GM23248 (cell line): ENCODE measurements around the gene TPCN2. TPM values are rescaled to one million over a fixed set of nuclear protein-coding genes. Genes with fewer than 3 reads are reported as not detected.

Experiments used
- DNase-seq: peaks from one replicate; pipeline ENCODE4 v3.0.0-alpha.2; 2015
- H2AFZ ChIP-seq: fragments of 200-600 bp; sonication (generic); 2 replicates; pipeline ENCODE4 v1.6.1; 2016; ENCODE audit warnings: antibody characterized with exemption
- H3F3A ChIP-seq: fragments of 200-600 bp; sonication (generic); 2 replicates; pipeline ENCODE4 v1.6.1; 2016; ENCODE audit warnings: mild to moderate bottlenecking, antibody characterized with exemption, mixed run types; ENCODE audit not compliant: insufficient read depth
- H3K27ac ChIP-seq: fragments of 200-600 bp; sonication (generic); 2 replicates; pipeline ENCODE4 v1.5.1; 2016; ENCODE audit warnings: mild to moderate bottlenecking
- H3K27me3 ChIP-seq: fragments of 200-600 bp; sonication (generic); replicated peaks from 2 replicates; pipeline ENCODE4 v1.6.1; 2016; ENCODE audit warnings: mild to moderate bottlenecking; ENCODE audit not compliant: insufficient read depth
- H3K36me3 ChIP-seq: fragments of 200-600 bp; sonication (generic); 2 replicates; pipeline ENCODE4 v1.6.1; 2016; ENCODE audit warnings: low read depth, mild to moderate bottlenecking
- H3K4me1 ChIP-seq: fragments of 200-600 bp; sonication (generic); 2 replicates; pipeline ENCODE4 v1.6.1; 2016; ENCODE audit warnings: mild to moderate bottlenecking; ENCODE audit not compliant: insufficient read depth
- H3K4me2 ChIP-seq: fragments of 200-600 bp; sonication (generic); one replicate; pipeline ENCODE4 v1.6.1; 2016; ENCODE audit warnings: mild to moderate bottlenecking; ENCODE audit not compliant: unreplicated experiment
- H3K4me3 ChIP-seq: fragments of 200-600 bp; sonication (generic); 2 replicates; pipeline ENCODE4 v1.5.1; 2016; ENCODE audit warnings: mild to moderate bottlenecking
- H3K79me2 ChIP-seq: fragments of 200-600 bp; sonication (generic); 2 replicates; pipeline ENCODE4 v1.6.1; 2016; ENCODE audit warnings: mild to moderate bottlenecking; ENCODE audit not compliant: insufficient read depth
- H3K9ac ChIP-seq: fragments of 200-600 bp; sonication (generic); 2 replicates; pipeline ENCODE4 v1.6.1; 2016; ENCODE audit warnings: mild to moderate bottlenecking
- H3K9me2 ChIP-seq: fragments of 200-600 bp; sonication (generic); 2 replicates; pipeline ENCODE4 v1.6.1; 2016; ENCODE audit warnings: mixed run types, mild to moderate bottlenecking, moderate library complexity; ENCODE audit not compliant: insufficient read depth
- H3K9me3 ChIP-seq: fragments of 200-600 bp; sonication (generic); one replicate; pipeline ENCODE4 v1.6.1; 2017; ENCODE audit warnings: low read depth
- H4K20me1 ChIP-seq: fragments of 200-600 bp; sonication (generic); 2 replicates; pipeline ENCODE4 v1.6.0; 2016; ENCODE audit not compliant: insufficient read depth
- EZH2 ChIP-seq: fragments of 200-600 bp; sonication (generic); IDR thresholded peaks from 2 replicates; pipeline ENCODE4 v1.6.1; 2018; ENCODE audit warnings: antibody characterized with exemption, mild to moderate bottlenecking; ENCODE audit not compliant: insufficient read depth, poor library complexity, severe bottlenecking
- EZH2phosphoT487 ChIP-seq: fragments of 200-600 bp; sonication (generic); IDR thresholded peaks from 2 replicates; pipeline ENCODE4 v1.6.1; 2018; ENCODE audit warnings: antibody characterized with exemption, moderate library complexity, mild to moderate bottlenecking, low read depth; ENCODE audit not compliant: insufficient read depth
- WGBS, 2 experiments: methylation state at CpG; one replicate each; pipeline ENCODE4 v1.1.6; 2015 to 2017; ENCODE audit warnings: low lambda C conversion rate in 2 of 2, low coverage in 1 of 2; ENCODE audit errors: missing lambda C conversion rate in 2 of 2; 5-methylcytosine and 5-hydroxymethylcytosine counted together
- in situ Hi-C: fragments of 300-500 bp; cut with MboI; formaldehyde crosslinking; loops from 2 replicates; pipeline ENCODE4 v1.15.0; 2020
- polyA plus RNA-seq: library from polyadenylated mRNA; unstranded; fragments of >200 nt; fragmentation: Nextera tagmentation; extraction: Ambion mirVana; gene quantifications from 2 replicates; pipeline ENCODE4 v1.2.1, GENCODE V29; 2016
- total RNA-seq: library from RNA; depleted of rRNA; stranded (reverse); fragments of >200 nt; shearing (Covaris generic); gene quantifications from 2 replicates; pipeline ENCODE4 v1.2.3, GENCODE V29; 2014

The TPCN2 gene
- total and polyA plus RNA-seq, 2 experiments from 2014 or later = 7.1 to 8.5 TPM

DNA sequence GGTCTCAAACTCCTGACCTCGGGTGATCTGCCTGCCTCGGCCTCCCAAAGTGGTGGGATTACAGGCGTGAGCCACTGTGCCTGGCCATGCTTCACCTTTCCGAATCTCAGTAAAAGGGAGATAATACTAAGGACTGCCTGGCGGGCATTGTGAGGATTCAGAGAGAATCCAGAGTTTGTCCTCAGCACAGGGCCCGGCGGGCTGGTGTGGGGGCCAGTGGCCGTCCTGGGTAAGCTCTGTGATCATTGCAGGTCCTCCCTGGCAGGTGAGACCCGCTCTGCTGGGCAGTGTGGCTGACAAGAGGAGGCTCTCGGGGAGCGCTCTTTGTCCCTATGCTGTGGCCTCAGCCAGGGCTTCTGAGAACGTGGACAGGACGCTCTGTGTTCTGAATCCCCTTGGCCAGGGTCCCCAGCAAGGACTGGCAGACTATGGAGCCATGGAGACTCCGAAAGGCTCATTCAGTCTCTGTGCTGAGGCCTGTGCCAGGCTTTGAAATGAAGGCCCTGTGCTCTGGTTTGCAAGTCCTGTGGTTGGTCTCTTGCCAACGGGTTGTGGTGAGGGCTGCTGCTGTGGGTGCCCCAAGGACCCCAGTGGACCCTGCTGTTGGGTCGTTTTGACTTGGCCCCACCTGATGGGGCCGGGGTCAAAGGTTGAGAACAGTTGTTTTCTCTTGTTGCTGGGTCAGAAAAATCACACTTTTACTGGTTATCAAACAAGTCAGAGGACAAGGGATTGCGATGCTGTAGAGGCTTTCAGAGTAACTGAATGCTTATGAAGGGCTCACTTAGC, 2.1 kb downstream of the TPCN2 start:
- Histone ChIP-seq H3K36me3 (no peaks in the 10 kb centered on the region), H3F3A (no peaks in the 10 kb centered on the region), H3K79me2 (peaks cover 63% of the 10 kb centered on the region), H3K4me1 (peaks cover 10% of the 10 kb centered on the region), H3K4me3 (no peak overlapping the region), H3K9me3 (no peaks in the 10 kb centered on the region), H3K27me3 (no peaks in the 10 kb centered on the region), H3K27ac (no peak overlapping the region), H3K9ac (no peak overlapping the region), H3K4me2 (no peak overlapping the region), H2AFZ (no peak overlapping the region), H3K9me2 (no peaks in the 10 kb centered on the region), H4K20me1 (no peaks in the 10 kb centered on the region)
- 79 to 80% methylated on average over 18 of the region's 18 CpGs for WGBS, 2 experiments
- TF ChIP-seq EZH2phosphoT487 (no peak), EZH2 (no peak)
- no peak for DNase-seq
- in situ Hi-C loops = no loop called here

GRCh38 chr11:69051381-69052342, 2.9 kb downstream of the TPCN2 start:
- Histone ChIP-seq H3K4me2 (no peak overlapping the region), H3F3A (no peaks in the 10 kb centered on the region), H3K9me3 (no peaks in the 10 kb centered on the region), H3K4me3 (no peak overlapping the region), H3K9me2 (no peaks in the 10 kb centered on the region), H3K27ac (no peak overlapping the region), H3K27me3 (no peaks in the 10 kb centered on the region), H2AFZ (no peak overlapping the region), H3K9ac (no peak overlapping the region; the same call in 1 of the 2 replicates), H4K20me1 (no peaks in the 10 kb centered on the region), H3K4me1 (peaks cover 10% of the 10 kb centered on the region), H3K36me3 (no peaks in the 10 kb centered on the region), H3K79me2 (peaks cover 70% of the 10 kb centered on the region)
- 84 to 85% methylated on average over 20 of the region's 20 CpGs for whole genome bisulfite sequencing, 2 experiments
- DNase-seq = peak; percentile 8
- no peak for TF ChIP-seq EZH2
- no peak for TF ChIP-seq EZH2phosphoT487
- in situ Hi-C loops = no loop called here

- no peak overlapping the region for H3K4me3 ChIP-seq
- H3K27me3 ChIP-seq = no peaks in the 10 kb centered on the region
- H3K9me3 ChIP-seq = no peaks in the 10 kb centered on the region
- no peaks in the 10 kb centered on the region for H3F3A ChIP-seq
- H3K79me2 ChIP-seq = peaks cover 70% of the 10 kb centered on the region
- no peaks in the 10 kb centered on the region for H3K36me3 ChIP-seq
- H2AFZ ChIP-seq = no peak overlapping the region
- DNase-seq = no peak
- in situ Hi-C loops = no loop called here
- no peak overlapping the region for H3K4me2 ChIP-seq
- no peaks in the 10 kb centered on the region for H4K20me1 ChIP-seq
- H3K27ac ChIP-seq = no peak overlapping the region
- no peaks in the 10 kb centered on the region for H3K9me2 ChIP-seq
- no peak overlapping the region; the same call in 1 of the 2 replicates for H3K9ac ChIP-seq
- 73 to 81% methylated on average over 16 to 21 of the region's 21 CpGs for WGBS, 2 experiments
- no peak for TF ChIP-seq EZH2
- no peak for TF ChIP-seq EZH2phosphoT487
- H3K4me1 ChIP-seq = peaks cover 10% of the 10 kb centered on the region
Measured at GRCh38 chr11:69052343-69053168, 3.8 kb downstream of the TPCN2 start.

GRCh38 chr11:69053169-69053477, 4.4 kb downstream of the TPCN2 start:
- no peak overlapping the region for H3K27ac ChIP-seq
- no peak overlapping the region for H3K4me3 ChIP-seq
- no peaks in the 10 kb centered on the region for H4K20me1 ChIP-seq
- no peaks in the 10 kb centered on the region for H3K9me3 ChIP-seq
- H3K27me3 ChIP-seq = no peaks in the 10 kb centered on the region
- TF ChIP-seq EZH2 (no peak), EZH2phosphoT487 (no peak)
- no peak for DNase-seq
- no peak overlapping the region for H3K9ac ChIP-seq
- H3K79me2 ChIP-seq = peaks cover 70% of the 10 kb centered on the region
- peaks cover 9% of the 10 kb centered on the region for H3K4me1 ChIP-seq
- in situ Hi-C loops = no loop called here
- H2AFZ ChIP-seq = no peak overlapping the region
- no peak overlapping the region for H3K4me2 ChIP-seq
- no peaks in the 10 kb centered on the region for H3F3A ChIP-seq
- H3K9me2 ChIP-seq = no peaks in the 10 kb centered on the region
- H3K36me3 ChIP-seq = no peaks in the 10 kb centered on the region
- 77 to 79% methylated on average over 9 of the region's 9 CpGs for WGBS, 2 experiments
